Cardiac atrium fibroblast (primary cell): Measurements from ENCODE around the gene NTMT1. TPM values are rescaled to one million over a fixed set of nuclear protein-coding genes. Genes with fewer than 3 reads are reported as not detected.

ENCODE experiments used
- total RNA-seq: library from RNA; depleted of rRNA; stranded (reverse); fragments of >200 nt; gene quantifications from 2 replicates; pipeline ENCODE4 v1.2.3, GENCODE V29; 2015

NTMT1 gene
- total RNA-seq: 27.9 and 30.7 TPM in 2 replicates

DNA sequence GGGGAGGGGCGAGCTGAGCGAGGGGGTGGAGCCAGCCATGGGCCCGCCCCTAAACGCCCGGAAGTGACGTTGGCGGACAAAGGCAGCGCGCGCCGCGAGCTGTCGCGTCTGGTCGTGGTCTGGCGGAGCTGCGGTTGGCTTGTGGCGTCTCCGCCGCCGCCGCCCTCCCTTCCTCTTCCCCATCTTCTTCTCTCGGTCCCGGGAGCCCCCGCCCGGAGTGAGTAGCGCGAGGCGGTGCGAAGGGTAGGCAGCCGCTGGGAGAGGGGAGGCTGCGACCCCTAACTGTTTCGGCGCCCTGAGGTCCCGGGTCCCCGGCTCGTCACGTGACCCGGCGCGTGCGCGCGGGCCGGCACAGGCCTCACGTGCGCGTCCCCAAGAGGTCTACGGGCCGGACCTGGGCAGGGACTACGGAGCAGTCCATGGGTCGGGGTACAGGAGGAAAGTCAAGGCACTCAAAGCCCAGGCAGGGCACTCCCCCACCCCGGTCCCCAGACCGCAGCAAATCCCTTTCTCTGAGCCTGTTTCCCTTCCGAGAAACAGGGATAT is at the start of gene NTMT1:
TSS of gene NTMT1 (plus strand) at position 85 of the 546 bp plus-strand sequence. CDS start 6,541 bp downstream, outside the sequence.

GRCh38 chr9:129620669-129621295 is 5.2 kb upstream of the NTMT1 start, which contains the start of gene C9orf50:
Gene C9orf50, minus strand, starts transcription at chr9:129621101. Its CDS starts 527 bp downstream, at chr9:129620574.

DNA sequence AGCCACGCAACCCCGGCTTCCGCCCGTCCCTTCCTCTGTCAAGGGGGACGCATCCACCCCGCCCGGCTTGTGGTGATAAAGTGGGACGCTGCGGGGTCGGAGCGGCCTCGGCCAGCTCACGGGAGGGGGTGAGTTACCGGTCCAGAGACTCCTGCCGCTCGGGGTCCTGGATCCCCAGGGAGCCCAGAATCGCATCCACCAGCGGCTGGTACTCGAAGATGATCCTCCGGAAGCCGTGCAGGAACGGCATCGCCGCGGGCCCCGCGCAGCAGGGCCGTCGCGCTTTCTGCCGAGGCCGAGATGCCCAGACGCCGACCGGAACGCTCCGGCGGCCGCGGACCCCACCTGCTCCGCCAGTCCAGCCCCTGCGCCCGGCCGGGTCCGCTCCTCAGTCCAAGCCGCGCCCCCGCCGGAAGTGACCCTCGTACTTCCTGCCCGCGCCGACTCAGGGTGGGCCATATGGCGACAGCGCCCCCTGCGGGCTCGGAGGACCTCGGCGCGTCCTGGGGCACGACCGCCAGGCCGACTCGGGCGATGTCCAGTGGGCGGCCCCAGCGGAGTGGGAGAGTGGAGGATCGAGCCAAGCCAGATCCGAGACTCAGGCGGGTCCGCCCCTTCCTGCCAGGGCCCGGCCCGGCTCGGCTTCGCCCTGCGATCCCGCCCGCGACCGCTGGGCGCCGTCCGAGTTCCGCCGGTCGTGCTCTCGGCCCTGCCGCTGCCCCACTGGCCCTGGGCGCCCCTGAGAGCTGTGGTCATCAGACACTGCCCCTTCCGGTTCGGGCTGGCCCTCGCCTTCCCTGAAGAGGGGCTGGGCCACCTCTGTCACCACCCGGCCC is 16.0 kb downstream of the NTMT1 start, which contains the start of gene ASB6:
TSS of gene ASB6 (minus strand) at position 402 of the 836 bp plus-strand sequence. CDS start at position 250, 152 bp downstream.

DNA sequence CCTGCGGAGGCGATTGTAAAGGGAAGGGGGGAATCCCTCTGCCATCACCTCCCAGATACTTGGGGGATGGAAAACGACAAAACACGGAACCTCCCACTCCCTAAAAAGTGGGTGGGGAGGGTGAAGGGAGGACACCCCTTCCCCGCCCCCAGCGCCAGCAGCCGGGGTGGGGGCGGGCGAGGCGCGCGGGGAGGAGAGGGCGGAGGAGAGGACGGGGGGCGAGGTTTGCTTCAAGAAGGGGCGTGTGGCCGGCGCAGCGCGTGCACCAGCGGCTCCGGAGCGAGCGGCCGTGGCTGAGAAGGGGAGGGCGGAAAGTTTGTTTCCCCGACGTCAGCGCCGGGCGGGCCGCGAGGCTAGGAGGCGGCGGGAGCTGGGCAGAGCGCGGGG is 39.4 kb downstream of the NTMT1 start, which contains the start of gene PRRX2:
TSS of gene PRRX2 (plus strand) at position 259 of the 387 bp plus-strand sequence. CDS start 221 bp downstream, outside the sequence.

Other genes starting within 250 kb of the NTMT1 start
- not detected in 2 replicates for gene C9orf50, start 5.1 kb upstream of the NTMT1 start, total RNA-seq
- gene ASB6, start 16.0 kb downstream of the NTMT1 start, total RNA-seq: 20.1 and 20.6 TPM in 2 replicates
- 2.2 and 8.3 TPM in 2 replicates for gene PRRX2, start 39.5 kb downstream of the NTMT1 start, total RNA-seq
- gene PTGES, start 126.9 kb downstream of the NTMT1 start, total RNA-seq: 1.1 and 2.1 TPM in 2 replicates
- 20.0 and 34.0 TPM in 2 replicates for gene TOR1B, start 177.0 kb downstream of the NTMT1 start, total RNA-seq
- 37.7 and 57.2 TPM in 2 replicates for gene TOR1A, start 198.0 kb downstream of the NTMT1 start, total RNA-seq
- gene C9orf78, start 209.1 kb downstream of the NTMT1 start, total RNA-seq: 22.4 and 31.4 TPM in 2 replicates
- 9.4 and 14.3 TPM in 2 replicates for gene USP20, start 209.3 kb downstream of the NTMT1 start, total RNA-seq